Measurements from ENCODE around the gene CASP4. TPM values are rescaled to one million over a fixed set of nuclear protein-coding genes. Genes with fewer than 3 reads are reported as not detected.
"Not testable (repeated sequence)": the region's sequence is repeated elsewhere in the genome, so short reads cannot be mapped to it uniquely, and the experiment has no call there.

CASP4 gene
- total and polyA plus RNA-seq, 7 experiments from 2014 or later: 59.5 to 94.7 (median 76.8) TPM

DNA sequence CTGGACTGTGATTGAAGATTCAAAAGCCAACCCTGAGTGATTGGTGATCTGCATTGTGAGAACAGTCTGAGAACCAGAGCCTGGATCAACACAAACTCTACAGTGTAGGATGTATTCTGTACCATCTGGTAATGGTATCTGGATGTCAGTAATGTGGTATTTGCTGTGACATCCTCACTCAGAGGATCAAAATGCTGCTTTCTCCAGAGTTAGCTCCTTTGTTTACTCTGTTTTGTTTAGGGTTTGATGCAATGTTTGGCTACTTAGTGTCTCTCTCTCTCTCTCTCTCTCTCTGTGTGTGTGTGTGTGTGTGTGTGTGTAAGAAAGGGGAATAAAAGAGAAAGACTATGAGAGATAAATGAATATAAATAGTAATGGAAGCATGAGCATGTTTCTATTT, 24.3 kb downstream of the CASP4 start:
- Mint-ChIP-seq H3K36me3 (peaks cover 25 to 65% (median 52%) of the 10 kb centered on the region in 5 donors), H3K27me3 (no peaks in the 10 kb centered on the region), H3K27ac (peak overlapping the region in 6 of 9 donors; percentile 7 to 69 (median 51)), H3K9me3 (peaks cover 0 to 1% (median 0%) of the 10 kb centered on the region in 11 donors), H3K4me3 (no peak overlapping the region), H3K4me1 (peaks cover 5 to 25% (median 14%) of the 10 kb centered on the region in 7 donors)
- intact Hi-C loops (cut with micrococcal nuclease): no loop called here
- H3K27ac ChIP-seq (ENCODE audit: low read depth, low read length): no peak overlapping the region
- ChIA-PET POLR2A (no interaction called here), CTCF (interaction anchor here (0.6 kb wide), 1 partner anchor 332 kb away, joined by 4 read pairs; no protein-coding TSS in a partner anchor)
- DNase-seq: no peak
- peaks cover 0 to 44% (median 7%) of the 10 kb centered on the region in 3 experiments for H3K36me3 ChIP-seq (ENCODE audit: control insufficient read depth in 2 of 3, insufficient read depth in 3 of 3, low read length in 3 of 3)
- ATAC-seq: no peak
- no peaks in the 10 kb centered on the region for H3K4me1 ChIP-seq (ENCODE audit: control insufficient read depth in 2 of 2, insufficient read depth in 2 of 2, low read length in 2 of 2)
- H3K27me3 ChIP-seq (ENCODE audit: control insufficient read depth in 2 of 2, insufficient read depth in 2 of 2, low read length in 2 of 2): no peaks in the 10 kb centered on the region
- no peaks in the 10 kb centered on the region for H3K9me3 ChIP-seq (ENCODE audit: control insufficient read depth in 2 of 3, low read length in 3 of 3)
- H3K4me3 ChIP-seq (ENCODE audit: low read length): no peak overlapping the region

DNA sequence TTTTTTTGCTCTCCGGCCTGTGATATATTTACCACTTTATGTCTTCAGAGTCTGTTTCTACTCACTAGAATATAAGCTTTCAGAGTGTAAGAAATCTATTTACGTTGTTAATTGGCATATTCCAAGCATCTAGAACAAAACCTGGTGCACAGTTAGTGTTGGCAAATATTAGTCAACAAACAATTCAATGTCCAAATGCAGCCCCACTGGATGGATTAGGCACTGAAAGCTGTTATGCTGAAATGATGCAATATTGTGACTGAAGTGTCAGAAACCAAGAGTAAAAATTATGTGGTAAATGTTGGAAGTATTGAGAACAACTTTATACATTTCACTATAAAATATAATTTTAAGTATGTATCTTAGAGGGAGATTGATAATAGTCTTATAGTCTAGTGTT, 24.8 kb downstream of the CASP4 start:
- H3K36me3 Mint-ChIP-seq: peaks cover 22 to 60% (median 46%) of the 10 kb centered on the region in 5 donors
- Histone ChIP-seq H3K27me3 (ENCODE audit: control insufficient read depth in 2 of 2, insufficient read depth in 2 of 2, low read length in 2 of 2) (no peaks in the 10 kb centered on the region), H3K27ac (ENCODE audit: low read depth, low read length) (no peak overlapping the region), H3K4me1 (ENCODE audit: control insufficient read depth in 2 of 2, insufficient read depth in 2 of 2, low read length in 2 of 2) (no peaks in the 10 kb centered on the region), H3K4me3 (ENCODE audit: low read length) (no peak overlapping the region), H3K36me3 (ENCODE audit: control insufficient read depth in 2 of 3, insufficient read depth in 3 of 3, low read length in 3 of 3) (peaks cover 0 to 39% (median 4%) of the 10 kb centered on the region in 3 experiments), H3K9me3 (ENCODE audit: control insufficient read depth in 2 of 3, low read length in 3 of 3) (no peaks in the 10 kb centered on the region)
- no peak for ATAC-seq
- intact Hi-C loops (cut with micrococcal nuclease): no loop called here
- H3K27me3 Mint-ChIP-seq: no peaks in the 10 kb centered on the region
- H3K4me3 Mint-ChIP-seq: no peak overlapping the region
- peaks cover 0 to 1% (median 0%) of the 10 kb centered on the region in 11 donors for H3K9me3 Mint-ChIP-seq
- DNase-seq: no peak
- peak overlapping the region in 4 of 9 donors; percentile 7 to 67 (median 47) for H3K27ac Mint-ChIP-seq
- CTCF ChIA-PET: no interaction called here
- peaks cover 5 to 25% (median 11%) of the 10 kb centered on the region in 7 donors for H3K4me1 Mint-ChIP-seq
- POLR2A ChIA-PET: no interaction called here

DNA sequence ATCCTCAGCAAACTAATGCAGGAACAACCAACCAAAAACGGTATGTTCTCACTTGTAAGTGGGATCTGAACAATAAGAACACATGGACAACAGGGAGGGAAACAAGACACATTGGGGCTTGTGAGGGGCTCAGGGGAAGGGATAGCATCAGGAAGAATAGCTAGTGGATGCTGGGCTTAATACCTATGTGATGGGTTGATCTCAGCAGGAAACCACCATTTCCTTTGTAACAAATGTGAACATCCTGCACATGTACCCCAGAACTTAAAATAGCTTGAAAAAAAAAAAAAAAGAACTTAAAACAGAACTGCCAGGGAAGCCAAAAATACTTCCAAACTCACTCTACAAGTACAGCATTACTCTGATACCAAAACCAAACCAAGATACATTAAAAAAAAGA, 33.8 kb downstream of the CASP4 start:
- CTCF ChIA-PET: interaction anchor here (0.7 kb wide), 1 partner anchor 152 kb away, joined by 4 read pairs; no protein-coding TSS in a partner anchor
- intact Hi-C loops (cut with micrococcal nuclease): loop anchor here in 1 of 2 donors (1.0 kb wide), 1 partner anchor 16 kb away; no protein-coding TSS in a partner anchor

DNA sequence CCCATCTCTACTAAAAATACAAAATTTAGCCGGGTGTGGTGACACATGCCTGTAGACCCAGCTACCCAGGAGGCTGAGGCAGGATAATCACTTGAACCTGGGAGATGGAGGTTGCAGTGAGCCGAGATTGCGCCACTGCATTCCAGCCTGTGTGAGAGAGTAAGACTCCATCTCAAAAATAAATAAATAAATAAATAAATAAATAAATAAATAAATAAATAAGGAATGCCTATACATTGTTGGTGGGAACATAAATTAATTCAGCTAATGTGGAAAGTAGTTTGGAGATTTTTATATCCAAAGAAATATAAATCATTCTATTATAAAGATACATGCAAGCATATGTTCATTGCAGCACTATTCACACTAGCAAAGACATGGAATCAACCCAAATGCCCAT, 34.3 kb downstream of the CASP4 start:
- H3K4me3 Mint-ChIP-seq: peak overlapping the region in 8 of 10 donors; percentile 55 to 85 (median 74)
- not testable (repeated sequence) for DNase-seq; H3K36me3 ChIP-seq (ENCODE audit: control insufficient read depth in 2 of 3, insufficient read depth in 3 of 3, low read length in 3 of 3); H3K9me3 ChIP-seq (ENCODE audit: control insufficient read depth in 2 of 3, low read length in 3 of 3); ATAC-seq; H3K27ac ChIP-seq (ENCODE audit: low read depth, low read length); H3K27me3 ChIP-seq (ENCODE audit: control insufficient read depth in 2 of 2, insufficient read depth in 2 of 2, low read length in 2 of 2); H3K4me3 ChIP-seq (ENCODE audit: low read length)
- POLR2A ChIA-PET: interaction anchor here (0.8 kb wide), 1 partner anchor 17 kb away, joined by 3 read pairs; no protein-coding TSS in a partner anchor
- H3K4me1 ChIP-seq (ENCODE audit: control insufficient read depth in 2 of 2, insufficient read depth in 2 of 2, low read length in 2 of 2): peaks cover 13 to 14% of the 10 kb centered on the region in 2 donors
- intact Hi-C loops (cut with micrococcal nuclease): loop anchor here in 1 of 2 donors (1.0 kb wide), 1 partner anchor 16 kb away; no protein-coding TSS in a partner anchor
- H3K9me3 Mint-ChIP-seq: peaks cover 3 to 32% (median 19%) of the 10 kb centered on the region in 11 donors
- H3K4me1 Mint-ChIP-seq: peaks cover 23 to 44% (median 34%) of the 10 kb centered on the region in 7 donors
- H3K27ac Mint-ChIP-seq: peak overlapping the region in 2 of 9 donors; percentile 10 to 19
- CTCF ChIA-PET: interaction anchor here (0.7 kb wide), 1 partner anchor 151 kb away, joined by 4 read pairs; no protein-coding TSS in a partner anchor
- H3K27me3 Mint-ChIP-seq: peaks cover 0 to 33% (median 0%) of the 10 kb centered on the region in 5 donors
- peaks cover 10 to 46% (median 16%) of the 10 kb centered on the region in 5 donors for H3K36me3 Mint-ChIP-seq

More for the DNA sequence above, 33.8 kb downstream of the CASP4 start:
- Histone ChIP-seq H3K4me1 (ENCODE audit: control insufficient read depth in 2 of 2, insufficient read depth in 2 of 2, low read length in 2 of 2) (peaks cover 13 to 14% of the 10 kb centered on the region in 2 donors), H3K27me3 (ENCODE audit: control insufficient read depth in 2 of 2, insufficient read depth in 2 of 2, low read length in 2 of 2) (no peaks in the 10 kb centered on the region), H3K4me3 (ENCODE audit: low read length) (peak overlapping the region; percentile 4), H3K9me3 (ENCODE audit: control insufficient read depth in 2 of 3, low read length in 3 of 3) (no peaks in the 10 kb centered on the region), H3K27ac (ENCODE audit: low read depth, low read length) (no peak overlapping the region), H3K36me3 (ENCODE audit: control insufficient read depth in 2 of 3, insufficient read depth in 3 of 3, low read length in 3 of 3) (no peaks in the 10 kb centered on the region)
- Mint-ChIP-seq H3K27me3 (peaks cover 0 to 28% (median 0%) of the 10 kb centered on the region in 5 donors), H3K9me3 (peaks cover 1 to 27% (median 16%) of the 10 kb centered on the region in 11 donors), H3K36me3 (peaks cover 10 to 41% (median 13%) of the 10 kb centered on the region in 5 donors), H3K4me3 (peak overlapping the region; percentile 55 to 85 (median 74)), H3K27ac (peak overlapping the region in 3 of 9 donors; percentile 10 to 27 (median 19)), H3K4me1 (peaks cover 21 to 44% (median 34%) of the 10 kb centered on the region in 7 donors)
- POLR2A ChIA-PET: interaction anchor here (0.8 kb wide), 1 partner anchor 17 kb away, joined by 3 read pairs; no protein-coding TSS in a partner anchor
- peak in 6 of 9 donors; percentile 8 to 37 (median 32) for DNase-seq
- ATAC-seq: peak; percentile 65

DNA sequence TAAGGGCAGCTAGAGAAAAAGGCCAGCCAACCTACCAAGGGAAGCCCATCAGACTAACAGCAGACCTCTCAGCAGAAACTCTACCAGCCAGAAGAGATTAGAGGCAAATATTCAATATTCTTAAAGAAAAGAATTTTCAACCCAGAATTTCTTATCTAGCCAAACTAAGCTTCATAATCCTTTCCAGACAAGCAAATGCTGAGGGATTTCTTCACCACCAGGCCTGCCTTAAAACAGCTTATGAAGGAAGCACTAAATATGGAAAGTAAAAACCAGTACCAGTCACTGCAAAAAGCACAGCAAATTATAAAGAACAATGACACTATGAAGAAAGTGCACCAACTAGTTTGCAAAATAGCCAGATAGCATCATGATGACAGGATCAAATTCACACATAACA, 39.6 kb downstream of the CASP4 start:
- Mint-ChIP-seq H3K9me3 (peaks cover 10 to 61% (median 24%) of the 10 kb centered on the region in 11 donors), H3K36me3 (peaks cover 24 to 61% (median 25%) of the 10 kb centered on the region in 5 donors), H3K4me3 (no peak overlapping the region), H3K4me1 (peaks cover 5 to 34% (median 16%) of the 10 kb centered on the region in 7 donors), H3K27me3 (peaks cover 0 to 31% (median 0%) of the 10 kb centered on the region in 5 donors), H3K27ac (no peak overlapping the region)
- Histone ChIP-seq H3K9me3 (ENCODE audit: control insufficient read depth in 2 of 3, low read length in 3 of 3) (no peaks in the 10 kb centered on the region), H3K27ac (ENCODE audit: low read depth, low read length) (no peak overlapping the region), H3K4me3 (ENCODE audit: low read length) (no peak overlapping the region), H3K36me3 (ENCODE audit: control insufficient read depth in 2 of 3, insufficient read depth in 3 of 3, low read length in 3 of 3) (no peaks in the 10 kb centered on the region), H3K4me1 (ENCODE audit: control insufficient read depth in 2 of 2, insufficient read depth in 2 of 2, low read length in 2 of 2) (no peaks in the 10 kb centered on the region), H3K27me3 (ENCODE audit: control insufficient read depth in 2 of 2, insufficient read depth in 2 of 2, low read length in 2 of 2) (no peaks in the 10 kb centered on the region)
- POLR2A ChIA-PET: no interaction called here
- intact Hi-C loops (cut with micrococcal nuclease): no loop called here
- CTCF ChIA-PET: interaction anchor here (0.6 kb wide), 1 partner anchor 129 kb away, joined by 4 read pairs; no protein-coding TSS in a partner anchor
- no peak for ATAC-seq
- DNase-seq: no peak

DNA sequence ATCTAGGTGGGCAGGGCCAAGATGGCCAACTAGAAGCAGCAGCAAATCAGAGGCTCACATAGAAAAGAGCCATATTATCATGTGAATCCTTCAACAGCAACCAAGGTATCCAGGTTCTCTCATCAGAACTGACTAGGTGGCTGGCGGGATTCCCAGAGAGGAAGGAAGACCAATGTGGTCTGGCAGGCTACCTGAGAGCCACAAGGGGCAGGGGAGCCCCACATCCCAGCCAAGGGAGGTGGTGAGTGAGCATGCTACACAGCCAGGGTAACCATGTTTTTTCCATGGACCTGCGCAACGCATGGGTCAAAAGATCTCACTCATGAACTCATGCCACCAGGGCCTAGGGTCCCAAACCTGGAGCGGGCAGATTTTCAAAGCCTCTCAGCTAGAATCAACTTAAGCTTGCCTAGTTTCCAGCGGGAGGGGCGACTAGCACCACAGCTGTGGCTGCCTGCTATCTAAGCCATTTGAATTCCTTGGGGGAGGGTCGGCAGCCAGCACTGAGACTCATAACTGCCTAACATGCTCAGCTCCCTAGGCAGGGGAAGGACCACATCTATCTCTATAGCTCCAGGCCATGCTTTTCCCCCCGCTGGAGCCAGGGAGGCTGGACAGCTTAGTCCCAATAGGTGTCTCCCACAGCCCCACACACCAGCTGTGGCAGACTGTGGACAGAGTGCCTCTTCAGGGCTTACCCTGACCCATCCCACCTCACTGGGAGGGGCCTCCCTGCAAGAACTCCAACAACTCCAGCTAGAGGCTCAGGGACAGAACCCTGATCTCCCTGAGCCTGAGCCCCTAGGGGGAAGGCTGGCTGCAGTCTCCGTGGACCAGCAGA, 41.4 kb downstream of the CASP4 start:
- Histone ChIP-seq H3K9me3 (ENCODE audit: control insufficient read depth in 2 of 3, low read length in 3 of 3) (no peaks in the 10 kb centered on the region), H3K27me3 (ENCODE audit: control insufficient read depth in 2 of 2, insufficient read depth in 2 of 2, low read length in 2 of 2) (no peaks in the 10 kb centered on the region), H3K36me3 (ENCODE audit: control insufficient read depth in 2 of 3, insufficient read depth in 3 of 3, low read length in 3 of 3) (no peaks in the 10 kb centered on the region), H3K4me3 (ENCODE audit: low read length) (no peak overlapping the region), H3K27ac (ENCODE audit: low read depth, low read length) (no peak overlapping the region), H3K4me1 (ENCODE audit: control insufficient read depth in 2 of 2, insufficient read depth in 2 of 2, low read length in 2 of 2) (no peaks in the 10 kb centered on the region)
- CTCF ChIA-PET: no interaction called here
- H3K36me3 Mint-ChIP-seq: peaks cover 21 to 59% (median 24%) of the 10 kb centered on the region in 5 donors
- DNase-seq (no peak), ATAC-seq (no peak)
- no peak overlapping the region for H3K27ac Mint-ChIP-seq
- POLR2A ChIA-PET: interaction anchor here (0.5 kb wide), 1 partner anchor 44 kb away, joined by 3 read pairs; no protein-coding TSS in a partner anchor
- H3K4me3 Mint-ChIP-seq: no peak overlapping the region
- peaks cover 11 to 64% (median 26%) of the 10 kb centered on the region in 11 donors for H3K9me3 Mint-ChIP-seq
- intact Hi-C loops (cut with micrococcal nuclease): no loop called here
- peaks cover 2 to 29% (median 11%) of the 10 kb centered on the region in 7 donors for H3K4me1 Mint-ChIP-seq
- H3K27me3 Mint-ChIP-seq: peaks cover 0 to 33% (median 0%) of the 10 kb centered on the region in 5 donors
